Vagina (tissue), 2 donors: ENCODE results near the gene DCLK2. TPM values are rescaled to one million over a fixed set of nuclear protein-coding genes. Genes with fewer than 3 reads are reported as not detected.

ENCODE experiments used
- DNase-seq, 2 donors: peaks; one replicate each; pipeline ENCODE4 v3.0.0-alpha.2; 2017; ENCODE audit errors: extremely low spot score in 2 of 2
- H3K27ac ChIP-seq: fragments of 200-600 bp; sonication (generic); one replicate; pipeline ENCODE4 v1.5.1; 2019
- H3K27me3 ChIP-seq: fragments of 200-600 bp; sonication (generic); one replicate; pipeline ENCODE4 v1.5.1; 2019
- H3K36me3 ChIP-seq, 2 donors: fragments of 200-600 bp; sonication (generic); one replicate each; pipeline ENCODE4 v1.5.1; 2017 to 2019
- H3K4me1 ChIP-seq: fragments of 200-600 bp; sonication (generic); one replicate; pipeline ENCODE4 v1.5.1; 2019
- H3K4me3 ChIP-seq, 2 donors: fragments of 200-600 bp; sonication (generic); 1 replicate in 1 of 2; 2 replicates in 1 of 2; pipeline ENCODE4 v1.5.1; 2016 to 2019
- H3K9me3 ChIP-seq: fragments of 200-600 bp; sonication (generic); one replicate; pipeline ENCODE4 v1.5.1; 2019
- POLR2A ChIP-seq, 2 donors: fragments of 450-650 bp; IDR thresholded peaks; one replicate each; pipeline ENCODE4 v1.6.1; 2017; ENCODE audit warnings: antibody characterized with exemption in 2 of 2, mild to moderate bottlenecking in 2 of 2, moderate library complexity in 2 of 2
- POLR2AphosphoS5 ChIP-seq, 2 donors: sonication (generic); formaldehyde crosslinking; IDR thresholded peaks; one replicate each; pipeline ENCODE4 v1.9.0; 2017; ENCODE audit warnings: antibody characterized with exemption in 2 of 2, mild to moderate bottlenecking in 2 of 2, low read depth in 1 of 2; ENCODE audit not compliant: insufficient read depth in 1 of 2
- intact Hi-C: fragments of 100-400 bp; cut with DNase I; formaldehyde crosslinking; loops from one replicate; pipeline ENCODE4 v1.15.1; 2023
- total RNA-seq: library from RNA; depleted of rRNA; stranded (reverse); fragments of >200 nt; gene quantifications from one replicate; pipeline ENCODE4 v1.2.3, GENCODE V29; 2016
- TF ChIP-seq, protein P1 (sequence below), 3 experiments: fragments of 450-650 bp in 2 of 3; fragments of 200-600 bp in 1 of 3; sonication (generic) in 1 of 3; IDR thresholded peaks; one replicate each; pipeline ENCODE4 v1.5.1; 2017 to 2019; ENCODE audit warnings: antibody characterized with exemption in 3 of 3, mild to moderate bottlenecking in 2 of 3, moderate library complexity in 2 of 3

Gene DCLK2
- total RNA-seq, 1 donor from 2014 or later: 5.9 TPM

DNA sequence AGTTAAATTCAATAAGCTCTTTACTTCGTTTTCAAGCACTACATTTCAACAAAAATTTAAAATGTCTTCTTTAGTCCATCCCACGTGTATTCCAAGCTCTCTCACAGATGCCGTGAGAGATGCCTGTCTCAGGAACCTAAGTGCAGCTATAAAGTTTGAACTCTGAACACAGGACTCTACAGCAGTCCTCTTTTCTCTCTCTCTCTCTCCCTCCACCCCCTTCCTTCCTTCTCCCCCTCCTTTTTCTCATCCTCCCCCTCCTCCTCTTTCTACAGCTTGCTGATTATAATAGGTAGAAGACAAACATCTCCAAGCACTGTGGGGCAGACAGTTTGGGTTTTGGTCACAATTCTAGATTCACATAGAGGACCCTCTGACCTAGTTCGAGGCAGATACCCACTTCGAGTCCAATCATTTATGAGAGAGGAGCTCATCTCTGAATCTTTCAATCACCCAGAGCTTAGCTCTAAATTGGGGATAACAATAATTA, 31.5 kb upstream of the DCLK2 start:
- intact Hi-C loops: no loop called here
- no peak overlapping the region for H3K4me3 ChIP-seq
- H3K27me3 ChIP-seq: no peaks in the 10 kb centered on the region
- H3K9me3 ChIP-seq: no peaks in the 10 kb centered on the region
- H3K27ac ChIP-seq: no peak overlapping the region
- H3K36me3 ChIP-seq: no peaks in the 10 kb centered on the region
- TF ChIP-seq, protein P1, sequence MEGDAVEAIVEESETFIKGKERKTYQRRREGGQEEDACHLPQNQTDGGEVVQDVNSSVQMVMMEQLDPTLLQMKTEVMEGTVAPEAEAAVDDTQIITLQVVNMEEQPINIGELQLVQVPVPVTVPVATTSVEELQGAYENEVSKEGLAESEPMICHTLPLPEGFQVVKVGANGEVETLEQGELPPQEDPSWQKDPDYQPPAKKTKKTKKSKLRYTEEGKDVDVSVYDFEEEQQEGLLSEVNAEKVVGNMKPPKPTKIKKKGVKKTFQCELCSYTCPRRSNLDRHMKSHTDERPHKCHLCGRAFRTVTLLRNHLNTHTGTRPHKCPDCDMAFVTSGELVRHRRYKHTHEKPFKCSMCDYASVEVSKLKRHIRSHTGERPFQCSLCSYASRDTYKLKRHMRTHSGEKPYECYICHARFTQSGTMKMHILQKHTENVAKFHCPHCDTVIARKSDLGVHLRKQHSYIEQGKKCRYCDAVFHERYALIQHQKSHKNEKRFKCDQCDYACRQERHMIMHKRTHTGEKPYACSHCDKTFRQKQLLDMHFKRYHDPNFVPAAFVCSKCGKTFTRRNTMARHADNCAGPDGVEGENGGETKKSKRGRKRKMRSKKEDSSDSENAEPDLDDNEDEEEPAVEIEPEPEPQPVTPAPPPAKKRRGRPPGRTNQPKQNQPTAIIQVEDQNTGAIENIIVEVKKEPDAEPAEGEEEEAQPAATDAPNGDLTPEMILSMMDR (IDR thresholded peaks at IDR 0.05): no peak
- no peak for TF ChIP-seq POLR2A (IDR thresholded peaks at IDR 0.05)
- TF ChIP-seq POLR2AphosphoS5 (IDR thresholded peaks at IDR 0.05; ENCODE audit: insufficient read depth in 1 of 2, low read depth in 1 of 2): no peak
- no peaks in the 10 kb centered on the region for H3K4me1 ChIP-seq
- DNase-seq: no peak

DNA sequence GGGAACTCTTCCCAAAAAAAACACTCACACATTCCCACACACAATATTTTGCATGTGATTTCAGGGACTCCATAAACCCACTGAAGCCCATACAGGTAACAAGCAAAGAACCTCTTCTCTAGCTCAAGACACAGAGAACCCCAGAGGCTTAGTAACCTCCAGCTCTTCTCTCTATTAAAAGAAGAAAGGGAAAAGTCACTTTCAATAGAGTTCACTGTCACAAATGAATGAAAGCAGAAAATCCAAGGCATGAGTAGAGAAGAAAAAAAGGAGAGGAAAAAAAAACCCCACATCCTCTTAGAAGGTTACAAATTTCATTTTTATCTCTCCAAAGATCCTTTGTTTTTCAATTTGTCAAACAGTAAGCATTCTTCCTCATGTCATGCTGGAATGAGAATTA, 30.7 kb upstream of the DCLK2 start:
- no peaks in the 10 kb centered on the region for H3K9me3 ChIP-seq
- no peak for TF ChIP-seq POLR2A (IDR thresholded peaks at IDR 0.05)
- no peak for TF ChIP-seq POLR2AphosphoS5 (IDR thresholded peaks at IDR 0.05; ENCODE audit: insufficient read depth in 1 of 2, low read depth in 1 of 2)
- TF ChIP-seq, protein P1 (IDR thresholded peaks at IDR 0.05): no peak
- no peaks in the 10 kb centered on the region for H3K36me3 ChIP-seq
- H3K27me3 ChIP-seq: no peaks in the 10 kb centered on the region
- DNase-seq: no peak
- H3K4me3 ChIP-seq: no peak overlapping the region
- H3K27ac ChIP-seq: no peak overlapping the region
- no peaks in the 10 kb centered on the region for H3K4me1 ChIP-seq
- intact Hi-C loops: no loop called here

DNA sequence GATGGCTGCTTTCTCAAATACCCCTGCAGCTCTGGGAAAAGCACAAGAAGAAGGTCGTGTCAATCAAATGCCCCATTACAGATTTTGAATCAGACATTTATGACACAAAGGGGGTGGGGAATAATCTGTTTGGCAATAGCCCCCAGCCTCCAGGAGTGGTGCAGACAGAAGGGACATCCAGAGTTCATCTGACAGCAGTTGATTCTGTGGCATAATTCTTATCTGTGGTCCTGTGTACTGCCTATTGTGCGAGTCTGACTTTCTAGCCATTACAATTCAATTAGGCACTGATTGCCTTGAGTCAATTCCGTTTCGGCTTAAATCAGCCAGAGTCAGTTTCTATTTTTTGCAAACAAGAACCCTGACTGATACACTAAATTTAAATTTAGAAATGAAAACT, 28.6 kb upstream of the DCLK2 start:
- Histone ChIP-seq H3K4me1 (no peaks in the 10 kb centered on the region), H3K4me3 (no peak overlapping the region), H3K36me3 (no peaks in the 10 kb centered on the region), H3K27ac (no peak overlapping the region), H3K27me3 (no peaks in the 10 kb centered on the region), H3K9me3 (no peaks in the 10 kb centered on the region)
- TF ChIP-seq POLR2A (IDR thresholded peaks at IDR 0.05): no peak
- TF ChIP-seq, protein P1 (IDR thresholded peaks at IDR 0.05): no peak
- TF ChIP-seq POLR2AphosphoS5 (IDR thresholded peaks at IDR 0.05; ENCODE audit: insufficient read depth in 1 of 2, low read depth in 1 of 2): no peak
- no peak for DNase-seq
- intact Hi-C loops: no loop called here

DNA sequence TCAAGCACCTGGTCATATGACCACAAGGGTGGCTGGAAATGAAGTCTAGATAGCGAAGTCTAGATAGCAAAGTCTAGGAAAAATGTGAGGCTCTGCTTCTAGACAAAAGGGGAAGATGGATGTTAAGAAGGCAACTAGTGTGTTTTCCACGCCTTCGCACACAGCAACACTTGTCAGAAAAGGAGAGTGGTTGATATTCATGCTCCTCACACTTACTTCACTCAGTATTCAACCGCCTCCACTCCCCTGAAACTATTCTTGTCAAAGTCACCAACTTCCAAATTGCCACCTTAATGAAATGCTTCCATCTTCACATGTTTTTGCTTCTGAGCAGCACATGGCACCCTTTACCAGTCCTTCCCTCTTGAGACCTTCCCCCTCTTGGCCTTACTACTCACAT, 27.7 kb upstream of the DCLK2 start:
- H3K27ac ChIP-seq: no peak overlapping the region
- TF ChIP-seq POLR2A (IDR thresholded peaks at IDR 0.05): no peak
- TF ChIP-seq, protein P1 (IDR thresholded peaks at IDR 0.05): no peak
- no peak for DNase-seq
- H3K27me3 ChIP-seq: no peaks in the 10 kb centered on the region
- H3K9me3 ChIP-seq: no peaks in the 10 kb centered on the region
- H3K4me1 ChIP-seq: no peaks in the 10 kb centered on the region
- no peak overlapping the region for H3K4me3 ChIP-seq
- H3K36me3 ChIP-seq: no peaks in the 10 kb centered on the region
- intact Hi-C loops: no loop called here

DNA sequence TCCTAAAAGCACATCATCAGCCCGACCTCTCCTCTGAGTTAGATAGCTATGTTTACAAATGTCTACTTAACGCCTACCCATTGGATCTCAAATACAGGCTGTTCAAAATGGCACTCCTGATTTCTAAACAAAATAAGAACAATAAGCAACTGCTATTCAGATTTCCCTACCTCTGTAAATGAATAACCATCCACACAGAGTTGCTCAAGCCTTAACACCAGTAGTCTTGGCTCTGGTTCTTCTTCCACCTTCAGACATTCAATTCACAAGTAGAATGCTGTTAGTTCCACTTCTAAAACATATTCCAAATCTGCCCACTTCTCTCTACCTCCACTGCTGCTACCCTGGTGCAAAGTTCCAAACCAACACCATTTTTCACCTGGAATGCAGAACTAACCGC, 27.1 kb upstream of the DCLK2 start:
- Histone ChIP-seq H3K4me1 (no peaks in the 10 kb centered on the region), H3K27ac (no peak overlapping the region), H3K4me3 (no peak overlapping the region), H3K27me3 (no peaks in the 10 kb centered on the region), H3K9me3 (no peaks in the 10 kb centered on the region), H3K36me3 (no peaks in the 10 kb centered on the region)
- TF ChIP-seq POLR2AphosphoS5 (IDR thresholded peaks at IDR 0.05; ENCODE audit: insufficient read depth in 1 of 2, low read depth in 1 of 2): no peak
- TF ChIP-seq, protein P1 (IDR thresholded peaks at IDR 0.05): no peak
- no peak for TF ChIP-seq POLR2A (IDR thresholded peaks at IDR 0.05)
- no peak for DNase-seq
- intact Hi-C loops: no loop called here
